Activated CD4-positive, alpha-beta memory T cell treated with anti-CD3 and anti-CD28 coated beads for 36 hours (primary cell): ENCODE measurements around the gene ATOH8. TPM values are rescaled to one million over a fixed set of nuclear protein-coding genes. Genes with fewer than 3 reads are reported as not detected.
"Not testable (repeated sequence)": the region's sequence is repeated elsewhere in the genome, so short reads cannot be mapped to it uniquely, and the experiment has no call there.

ENCODE experiments used
- CTCF ChIA-PET: fragments of 350-600 bp; sonication (Branson Sonifier 250); formaldehyde crosslinking; loops from one replicate; lab custom pipeline; 2021; ENCODE audit warnings: antibody characterized with exemption, inconsistent platforms; lab: Charles Lee
- POLR2A ChIA-PET: fragments of 350-600 bp; sonication (Branson Sonifier 250); formaldehyde crosslinking; loops from one replicate; lab custom pipeline; 2021; ENCODE audit warnings: antibody characterized with exemption; lab: Charles Lee
- DNase-seq: peaks from one replicate; pipeline ENCODE4 v3.0.0-alpha.2; 2020
- H3K27ac Mint-ChIP-seq: one replicate; pipeline ENCODE4 v1.8.0; 2021; ENCODE audit warnings: mixed read lengths
- H3K27me3 Mint-ChIP-seq: one replicate; pipeline ENCODE4 v1.8.0; 2021; ENCODE audit warnings: mixed read lengths
- H3K36me3 Mint-ChIP-seq: one replicate; pipeline ENCODE4 v1.8.0; 2021; ENCODE audit warnings: mixed read lengths
- H3K4me1 Mint-ChIP-seq: one replicate; pipeline ENCODE4 v1.8.0; 2021; ENCODE audit warnings: low read depth, mixed read lengths
- H3K4me3 Mint-ChIP-seq: one replicate; pipeline ENCODE4 v1.8.0; 2021; ENCODE audit warnings: mild to moderate bottlenecking, mixed read lengths
- H3K9me3 Mint-ChIP-seq: one replicate; pipeline ENCODE4 v1.8.0; 2021; ENCODE audit warnings: mixed read lengths
- intact Hi-C: fragments of 100-400 bp; cut with micrococcal nuclease; formaldehyde crosslinking; loops from one replicate; pipeline ENCODE4 v1.15.1; 2023
- total RNA-seq, 2 experiments: library from RNA; stranded (reverse); gene quantifications; one replicate each; pipeline ENCODE4 v1.2.3, GENCODE V29; 2021

ATOH8 gene
- total RNA-seq, 2 experiments from 2014 or later, result not detected

DNA sequence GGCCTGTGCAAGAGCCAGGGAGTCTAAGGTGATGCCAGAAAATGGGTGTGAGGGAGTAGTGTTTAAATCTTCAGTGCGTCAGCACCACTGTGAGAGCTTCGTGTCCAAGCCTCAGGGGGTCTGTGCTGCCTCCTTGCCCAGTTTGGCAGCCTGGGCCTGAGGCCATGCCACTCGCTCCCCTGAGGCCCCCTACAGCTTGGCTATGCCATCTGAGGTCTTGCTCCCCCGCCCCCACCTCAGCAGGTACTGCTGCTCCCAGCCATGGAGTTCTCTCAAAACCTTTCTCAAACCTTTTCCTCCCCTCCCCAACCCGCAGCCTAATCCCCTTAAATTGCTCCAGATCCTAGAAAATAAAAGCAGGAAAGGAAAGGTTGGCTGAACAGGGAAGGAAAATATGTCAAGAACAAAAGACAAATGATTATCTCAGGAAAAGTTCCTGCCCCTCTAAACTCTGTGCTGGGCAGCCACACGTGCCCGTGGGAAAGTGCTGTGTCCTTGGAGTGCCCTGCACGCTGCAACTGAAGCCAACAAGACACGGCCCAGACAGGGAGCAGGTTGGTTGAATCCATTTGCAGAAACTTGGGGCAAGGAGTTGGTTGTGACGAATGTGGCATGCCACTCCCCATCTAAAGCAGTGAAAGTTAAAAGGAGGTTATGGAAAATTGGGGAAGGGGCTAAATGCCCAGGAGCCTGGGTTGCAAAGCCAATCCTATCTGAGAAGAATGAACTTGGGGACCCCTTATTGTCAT, 61.2 kb downstream of the ATOH8 start:
- ChIA-PET CTCF (interaction anchor here (0.6 to 6.5 kb wide), 32 partner anchors 11 to 394 kb away, joined by 3 to 107 read pairs (median 6); partner anchors contain the start of gene ATOH8), POLR2A (no interaction called here)
- DNase-seq, result no peak
- no peak overlapping the region for H3K4me3 Mint-ChIP-seq
- peaks cover 12% of the 10 kb centered on the region for H3K27me3 Mint-ChIP-seq
- H3K27ac Mint-ChIP-seq, result no peak overlapping the region
- no peaks in the 10 kb centered on the region for H3K36me3 Mint-ChIP-seq
- H3K4me1 Mint-ChIP-seq, result no peaks in the 10 kb centered on the region
- intact Hi-C loops, result loop anchor here (1.0 kb wide), 2 partner anchors 65 to 86 kb away; no protein-coding TSS in a partner anchor
- H3K9me3 Mint-ChIP-seq, result no peaks in the 10 kb centered on the region

DNA sequence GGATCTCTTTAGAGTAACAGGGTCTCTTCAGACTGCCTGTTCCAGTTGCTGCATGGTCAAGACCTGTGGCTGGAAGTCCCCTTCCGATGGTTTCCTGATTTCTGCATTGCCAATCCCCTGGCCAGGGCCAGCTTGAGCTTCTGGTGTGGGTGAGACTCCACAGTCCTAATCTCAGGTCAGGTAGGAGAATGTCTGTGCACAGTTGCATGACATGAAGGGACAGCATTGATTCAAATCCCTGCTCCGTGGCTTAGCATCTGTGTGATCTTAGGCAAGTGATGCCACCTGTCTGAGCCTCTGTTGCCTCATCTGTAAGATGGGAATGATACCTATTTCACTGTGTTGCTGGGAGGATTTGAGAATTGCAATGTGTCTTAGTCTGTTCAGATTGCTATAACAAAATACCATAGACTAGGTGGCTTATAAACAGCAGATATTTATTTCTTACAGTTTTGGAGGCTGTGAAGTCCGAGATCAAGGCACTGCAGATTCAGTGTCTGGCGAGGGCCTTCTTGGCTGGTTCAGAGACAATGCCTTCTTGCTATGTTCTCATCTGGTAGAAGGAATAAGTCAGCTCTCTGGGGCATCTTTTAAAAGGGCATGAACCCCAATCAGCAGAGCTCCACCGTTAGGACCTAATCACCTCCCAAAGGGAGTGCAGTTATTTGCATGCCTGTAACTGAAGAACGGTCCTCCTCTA, 66.2 kb downstream of the ATOH8 start:
- no peak for DNase-seq
- no peaks in the 10 kb centered on the region for H3K36me3 Mint-ChIP-seq
- H3K27me3 Mint-ChIP-seq, result peaks cover 6% of the 10 kb centered on the region
- CTCF ChIA-PET, result interaction anchor here (0.8 to 1.0 kb wide), 2 partner anchors 69 to 91 kb away, joined by 3 to 4 read pairs; no protein-coding TSS in a partner anchor
- POLR2A ChIA-PET, result no interaction called here
- H3K27ac Mint-ChIP-seq, result no peak overlapping the region
- intact Hi-C loops, result no loop called here
- H3K9me3 Mint-ChIP-seq, result no peaks in the 10 kb centered on the region
- no peak overlapping the region for H3K4me3 Mint-ChIP-seq
- no peaks in the 10 kb centered on the region for H3K4me1 Mint-ChIP-seq

DNA sequence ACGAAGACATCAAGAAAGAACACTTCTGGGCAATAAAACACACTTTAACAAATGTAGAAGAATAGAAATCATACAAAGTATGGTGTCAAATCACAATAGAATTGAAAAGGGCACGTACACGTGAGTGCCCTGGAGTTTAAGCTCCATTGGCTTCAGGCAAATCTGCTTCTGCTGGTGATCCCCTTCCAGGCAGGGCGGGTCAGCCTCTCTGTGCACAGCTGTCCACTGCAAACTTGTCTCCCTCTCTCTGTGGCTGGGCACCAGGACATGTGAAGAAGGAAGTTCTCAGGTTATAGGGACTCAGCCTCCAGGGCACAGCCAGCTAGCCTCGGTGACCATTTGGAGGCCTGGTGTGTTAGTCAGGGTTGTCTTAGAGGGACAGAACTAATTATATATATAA, 69.0 kb downstream of the ATOH8 start:
- H3K9me3 Mint-ChIP-seq, result no peaks in the 10 kb centered on the region
- ChIA-PET CTCF (interaction anchor here (0.9 kb wide), 1 partner anchor 257 kb away, joined by 5 read pairs; no protein-coding TSS in a partner anchor), POLR2A (no interaction called here)
- no peaks in the 10 kb centered on the region for H3K36me3 Mint-ChIP-seq
- H3K27ac Mint-ChIP-seq, result no peak overlapping the region
- peaks cover 6% of the 10 kb centered on the region for H3K4me1 Mint-ChIP-seq
- no peak for DNase-seq
- intact Hi-C loops, result no loop called here
- H3K27me3 Mint-ChIP-seq, result peaks cover 9% of the 10 kb centered on the region
- no peak overlapping the region for H3K4me3 Mint-ChIP-seq

DNA sequence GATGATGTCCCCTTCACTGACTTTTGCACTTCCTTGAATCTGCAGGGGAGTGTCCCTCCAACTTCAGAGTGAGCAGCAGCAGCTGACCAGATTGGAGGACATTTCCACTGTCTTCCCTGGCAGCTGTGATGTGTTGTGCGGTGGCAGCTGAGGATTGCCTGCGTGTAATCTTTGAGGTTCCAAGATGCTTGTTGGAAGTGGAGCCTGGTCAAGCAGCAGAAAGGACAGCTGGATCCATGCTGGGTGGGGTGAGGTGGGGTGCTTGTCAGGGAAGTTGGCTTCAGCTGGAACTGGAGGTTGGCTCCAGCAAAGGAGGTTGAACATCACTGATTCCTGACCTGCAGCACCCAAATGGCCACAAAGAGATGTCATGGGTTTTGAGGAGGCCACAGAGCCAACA, 70.2 kb downstream of the ATOH8 start:
- no peak overlapping the region for H3K4me3 Mint-ChIP-seq
- no peak overlapping the region for H3K27ac Mint-ChIP-seq
- peaks cover 3% of the 10 kb centered on the region for H3K27me3 Mint-ChIP-seq
- ChIA-PET CTCF (interaction anchor here (1.2 to 9.0 kb wide), 6 partner anchors 9 to 257 kb away, joined by 4 to 141 read pairs (median 28); partner anchors contain the start of gene ST3GAL5), POLR2A (no interaction called here)
- no peaks in the 10 kb centered on the region for H3K36me3 Mint-ChIP-seq
- H3K9me3 Mint-ChIP-seq, result no peaks in the 10 kb centered on the region
- H3K4me1 Mint-ChIP-seq, result peaks cover 6% of the 10 kb centered on the region
- intact Hi-C loops, result no loop called here
- no peak for DNase-seq

DNA sequence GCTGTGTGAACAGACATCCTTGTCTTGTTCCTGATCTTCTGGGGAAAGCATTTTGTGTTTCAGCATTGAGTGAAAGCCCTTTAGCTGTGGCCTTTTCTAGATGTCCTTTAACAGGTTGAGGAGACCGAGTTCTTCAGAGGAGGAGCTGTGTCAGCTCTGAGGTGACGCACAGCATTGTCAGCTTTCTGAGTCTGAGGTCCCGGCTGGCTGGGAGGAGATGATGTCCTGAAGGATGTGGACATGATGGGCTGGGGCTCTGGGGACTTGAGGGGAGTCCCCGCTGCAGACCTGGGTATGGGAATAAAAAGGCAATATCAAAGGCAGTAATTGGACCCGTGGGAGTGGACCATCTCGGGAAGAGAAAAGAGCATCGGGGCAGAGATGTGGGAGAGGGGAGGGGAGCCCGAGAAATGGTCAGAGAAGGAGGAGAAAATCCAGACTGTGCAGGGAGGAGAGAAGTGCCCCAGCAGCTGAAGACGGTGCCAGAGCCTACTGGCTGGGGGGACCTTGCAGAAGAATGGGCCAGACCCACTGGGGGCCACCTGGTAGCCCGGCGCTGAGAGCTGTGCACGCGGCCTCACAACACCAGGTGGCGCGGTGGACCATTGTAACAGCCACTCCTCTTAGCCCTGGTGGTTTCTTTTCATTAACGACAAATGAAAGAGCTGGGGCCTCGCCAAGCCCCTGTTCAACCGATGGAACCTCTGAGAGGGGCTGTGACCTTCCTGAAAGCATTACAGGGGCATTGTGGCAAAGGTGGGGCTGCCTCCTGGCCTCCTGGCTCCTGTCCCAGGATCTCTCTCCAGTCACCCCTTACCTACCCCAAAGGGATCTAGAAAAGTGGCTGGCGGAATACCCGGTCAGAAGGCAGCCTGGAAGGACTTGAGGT, 73.4 kb downstream of the ATOH8 start:
- no peaks in the 10 kb centered on the region for H3K36me3 Mint-ChIP-seq
- peak; percentile 86 for DNase-seq
- no peak overlapping the region for H3K4me3 Mint-ChIP-seq
- intact Hi-C loops, result loop anchor here (1.0 kb wide), 3 partner anchors 60 to 253 kb away; no protein-coding TSS in a partner anchor
- no peak overlapping the region for H3K27ac Mint-ChIP-seq
- no peaks in the 10 kb centered on the region for H3K9me3 Mint-ChIP-seq
- peaks cover 15% of the 10 kb centered on the region for H3K4me1 Mint-ChIP-seq
- ChIA-PET CTCF (interaction anchor here (0.6 to 9.0 kb wide), 67 partner anchors 9 to 323 kb away, joined by 3 to 179 read pairs (median 4); partner anchors contain the start of genes ATOH8, POLR1A, PTCD3 and ST3GAL5), POLR2A (interaction anchor here (0.7 to 1.3 kb wide), 6 partner anchors 60 to 253 kb away, joined by 3 to 5 read pairs (median 4); partner anchors contain the start of gene ST3GAL5)
- H3K27me3 Mint-ChIP-seq, result peaks cover 3% of the 10 kb centered on the region

DNA sequence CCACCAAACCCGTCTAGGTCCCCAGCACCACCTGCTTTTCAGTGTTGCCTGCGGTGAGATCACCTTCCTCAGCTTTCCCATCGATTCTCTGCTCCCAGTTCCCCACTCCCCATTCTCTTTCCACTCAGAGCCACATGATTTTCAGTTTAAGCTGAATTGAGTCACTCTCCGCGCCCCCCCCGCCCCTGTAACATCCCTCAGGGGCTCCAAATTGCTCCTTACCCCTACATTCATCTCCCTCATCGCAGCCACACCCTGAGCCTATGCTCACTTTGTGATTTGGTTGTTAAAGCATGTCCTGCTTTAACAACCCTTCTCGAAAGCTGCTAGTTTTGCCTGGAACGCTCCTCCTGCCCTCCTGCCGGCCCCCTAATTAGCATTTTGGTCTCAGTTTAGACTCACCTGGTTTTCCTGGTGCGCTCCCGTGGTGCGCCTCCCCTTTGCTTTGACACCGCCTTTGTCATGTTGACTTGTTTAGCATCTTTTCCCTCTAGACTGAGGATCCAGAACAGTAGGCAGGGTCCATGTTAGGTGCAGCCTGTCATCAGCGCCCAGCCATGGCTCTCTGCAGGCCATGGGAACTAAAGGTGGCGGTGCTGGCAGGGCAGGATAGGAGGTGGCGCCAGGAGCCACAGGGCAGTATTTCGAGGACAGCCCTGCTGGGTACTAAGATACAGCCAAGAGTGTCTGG, 74.2 kb downstream of the ATOH8 start:
- Mint-ChIP-seq H3K36me3 (no peaks in the 10 kb centered on the region), H3K9me3 (no peaks in the 10 kb centered on the region), H3K27ac (no peak overlapping the region), H3K27me3 (peaks cover 3% of the 10 kb centered on the region), H3K4me3 (no peak overlapping the region), H3K4me1 (peaks cover 16% of the 10 kb centered on the region)
- intact Hi-C loops, result loop anchor here (1.0 kb wide), 3 partner anchors 59 to 252 kb away; no protein-coding TSS in a partner anchor
- POLR2A ChIA-PET, result interaction anchor here (0.7 to 1.3 kb wide), 6 partner anchors 59 to 252 kb away, joined by 3 to 5 read pairs (median 4); partner anchors contain the start of gene ST3GAL5
- CTCF ChIA-PET, result interaction anchor here (0.6 to 9.0 kb wide), 63 partner anchors 8 to 322 kb away, joined by 3 to 179 read pairs (median 4); partner anchors contain the start of genes ATOH8, POLR1A, PTCD3 and ST3GAL5
- no peak for DNase-seq

DNA sequence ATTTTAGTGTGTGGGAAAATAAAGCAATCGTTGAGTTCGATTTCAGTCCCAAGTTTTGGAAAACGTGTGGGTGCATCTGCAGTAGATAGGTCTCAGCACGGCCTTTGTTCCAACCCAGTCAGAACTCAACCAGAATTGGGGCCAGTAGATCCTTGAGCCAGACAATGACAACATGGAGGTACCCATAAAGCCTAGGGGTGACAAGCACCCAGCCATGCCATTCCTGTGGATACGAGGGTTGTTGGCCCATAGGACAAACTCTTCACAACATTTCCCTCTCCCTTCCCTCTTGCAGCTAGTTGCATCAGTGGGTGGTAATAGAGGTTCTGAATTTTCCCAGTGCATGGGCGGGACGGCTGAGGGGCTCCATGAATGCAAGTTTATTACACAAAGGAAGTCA, 74.9 kb downstream of the ATOH8 start:
- Mint-ChIP-seq H3K9me3 (no peaks in the 10 kb centered on the region), H3K4me3 (no peak overlapping the region), H3K27me3 (peaks cover 3% of the 10 kb centered on the region), H3K27ac (no peak overlapping the region), H3K36me3 (no peaks in the 10 kb centered on the region), H3K4me1 (peaks cover 20% of the 10 kb centered on the region)
- ChIA-PET CTCF (interaction anchor here (0.6 to 9.0 kb wide), 7 partner anchors 22 to 251 kb away, joined by 3 to 179 read pairs (median 10); partner anchors contain the start of gene ST3GAL5), POLR2A (no interaction called here)
- intact Hi-C loops, result no loop called here
- DNase-seq, result no peak

DNA sequence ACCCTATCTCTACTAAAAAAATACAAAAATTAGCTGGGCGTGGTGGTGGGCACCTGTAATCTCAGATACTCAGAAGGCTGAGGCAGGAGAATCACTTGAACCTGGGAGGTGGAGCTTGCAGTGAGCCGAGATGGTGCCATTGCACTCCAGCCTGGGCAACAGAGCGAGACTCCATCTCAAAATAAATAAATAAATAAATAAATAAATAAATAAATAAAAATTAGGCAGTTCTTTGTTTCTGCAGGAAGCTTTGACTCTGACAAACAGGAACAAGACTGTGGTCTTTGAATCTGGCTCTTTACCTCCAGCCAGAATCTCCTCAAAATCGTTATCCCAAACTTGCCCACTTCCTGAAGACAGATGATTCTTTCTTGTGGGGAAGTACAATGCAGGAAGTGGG, 75.6 kb downstream of the ATOH8 start:
- POLR2A ChIA-PET, H3K9me3 Mint-ChIP-seq: not testable (repeated sequence)

DNA sequence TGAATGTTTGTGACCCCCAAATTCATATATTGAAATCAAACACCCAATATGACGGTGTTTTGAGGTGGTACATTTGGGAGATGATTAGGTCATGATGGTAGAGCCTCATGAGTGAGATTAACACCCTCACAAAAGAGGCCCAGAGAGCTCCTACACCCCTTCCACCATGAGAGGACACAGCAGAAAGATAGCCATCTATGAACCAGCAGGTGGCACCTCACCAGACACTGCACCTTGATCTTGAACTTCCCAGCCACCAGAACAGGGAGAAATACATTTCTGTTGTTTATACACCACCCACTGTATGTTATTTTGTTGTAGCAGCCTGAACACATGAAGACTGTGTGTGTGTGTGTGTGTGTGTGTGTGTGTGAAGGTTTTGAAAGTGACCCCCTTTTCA, 76.9 kb downstream of the ATOH8 start:
- Mint-ChIP-seq H3K9me3 (no peaks in the 10 kb centered on the region), H3K4me1 (peaks cover 20% of the 10 kb centered on the region), H3K27ac (no peak overlapping the region), H3K4me3 (no peak overlapping the region), H3K36me3 (no peaks in the 10 kb centered on the region), H3K27me3 (peaks cover 3% of the 10 kb centered on the region)
- CTCF ChIA-PET, result interaction anchor here (0.6 to 9.0 kb wide), 11 partner anchors 16 to 354 kb away, joined by 3 to 179 read pairs (median 4); partner anchors contain the start of gene ST3GAL5
- intact Hi-C loops, result loop anchor here (2.0 kb wide), 2 partner anchors 22 to 34 kb away; no protein-coding TSS in a partner anchor
- peak; percentile 34 for DNase-seq
- POLR2A ChIA-PET, result no interaction called here

More for the DNA sequence above, 75.6 kb downstream of the ATOH8 start:
- CTCF ChIA-PET, result interaction anchor here (1.0 to 9.0 kb wide), 7 partner anchors 22 to 250 kb away, joined by 3 to 179 read pairs (median 10); partner anchors contain the start of gene ST3GAL5
- peaks cover 20% of the 10 kb centered on the region for H3K4me1 Mint-ChIP-seq
- DNase-seq, H3K4me3 Mint-ChIP-seq, H3K27ac Mint-ChIP-seq, H3K27me3 Mint-ChIP-seq, intact Hi-C loops, H3K36me3 Mint-ChIP-seq: not testable (repeated sequence)

DNA sequence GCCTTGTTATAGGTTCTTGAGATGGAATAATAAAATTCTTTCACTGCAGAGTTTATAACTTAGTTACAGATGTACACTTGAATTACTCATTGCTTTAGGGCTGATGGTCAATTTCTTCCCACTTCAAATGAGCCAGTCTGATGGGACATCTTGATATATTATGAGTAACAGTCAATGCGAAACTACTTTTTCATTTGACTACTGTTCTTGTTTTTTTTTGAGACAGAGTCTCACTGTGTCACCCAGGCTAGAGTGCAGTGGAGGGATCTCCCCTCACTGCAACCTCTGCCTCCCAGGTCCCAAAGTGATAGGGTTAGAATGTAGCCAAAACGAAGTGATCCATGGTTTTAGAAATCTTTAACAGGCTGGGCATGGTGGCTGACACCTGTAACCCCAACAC, 77.9 kb downstream of the ATOH8 start:
- peaks cover 3% of the 10 kb centered on the region for H3K27me3 Mint-ChIP-seq
- DNase-seq, result no peak
- H3K4me1 Mint-ChIP-seq, result peaks cover 20% of the 10 kb centered on the region
- no peak overlapping the region for H3K27ac Mint-ChIP-seq
- H3K4me3 Mint-ChIP-seq, result no peak overlapping the region
- no peaks in the 10 kb centered on the region for H3K36me3 Mint-ChIP-seq
- intact Hi-C loops, result loop anchor here (2.0 kb wide), 2 partner anchors 21 to 33 kb away; no protein-coding TSS in a partner anchor
- no peaks in the 10 kb centered on the region for H3K9me3 Mint-ChIP-seq
- POLR2A ChIA-PET, result no interaction called here
- CTCF ChIA-PET, result interaction anchor here (0.5 to 9.0 kb wide), 8 partner anchors 18 to 446 kb away, joined by 3 to 179 read pairs (median 5); partner anchors contain the start of gene ST3GAL5
